Dedifferentiated amniotic fluid mesenchymal stem cell (primary cell): ENCODE data around the gene PERCC1.
"Not testable (repeated sequence)": the region's sequence is repeated elsewhere in the genome, so short reads cannot be mapped to it uniquely, and the experiment has no call there.

Experiments used
- DNase-seq: peaks from one replicate; pipeline ENCODE4 v3.0.0-alpha.2; 2016; ENCODE audit errors: extremely low spot score

Gene PERCC1

GRCh38 chr16:1469141-1469540, 38.3 kb downstream of the PERCC1 start:
- not testable (repeated sequence) for DNase-seq

DNA sequence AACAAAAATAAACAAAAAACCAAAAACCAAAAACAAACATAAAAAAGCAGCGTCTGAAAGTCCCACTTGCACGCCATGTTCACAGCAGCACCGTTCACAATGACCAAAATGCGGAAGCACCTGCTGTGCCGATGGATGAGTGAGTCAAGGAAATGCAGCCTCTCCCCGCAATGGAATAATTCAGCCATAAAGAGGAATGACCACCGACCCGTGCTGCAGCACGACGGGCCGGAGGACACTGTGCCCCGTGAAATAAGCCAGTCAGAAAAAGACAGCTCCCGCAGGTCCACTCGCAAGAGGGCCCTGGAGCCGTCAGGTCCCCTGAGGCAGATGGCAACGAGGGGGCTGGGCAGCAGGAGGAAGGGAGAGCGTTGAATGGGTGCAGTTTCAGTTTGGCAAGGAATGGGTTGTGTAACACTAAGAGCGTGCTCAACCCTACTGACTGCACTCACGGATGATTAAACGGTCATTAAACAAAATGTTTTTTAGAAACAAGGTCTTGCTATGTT, 38.9 kb downstream of the PERCC1 start:
- DNase-seq: no peak

DNA sequence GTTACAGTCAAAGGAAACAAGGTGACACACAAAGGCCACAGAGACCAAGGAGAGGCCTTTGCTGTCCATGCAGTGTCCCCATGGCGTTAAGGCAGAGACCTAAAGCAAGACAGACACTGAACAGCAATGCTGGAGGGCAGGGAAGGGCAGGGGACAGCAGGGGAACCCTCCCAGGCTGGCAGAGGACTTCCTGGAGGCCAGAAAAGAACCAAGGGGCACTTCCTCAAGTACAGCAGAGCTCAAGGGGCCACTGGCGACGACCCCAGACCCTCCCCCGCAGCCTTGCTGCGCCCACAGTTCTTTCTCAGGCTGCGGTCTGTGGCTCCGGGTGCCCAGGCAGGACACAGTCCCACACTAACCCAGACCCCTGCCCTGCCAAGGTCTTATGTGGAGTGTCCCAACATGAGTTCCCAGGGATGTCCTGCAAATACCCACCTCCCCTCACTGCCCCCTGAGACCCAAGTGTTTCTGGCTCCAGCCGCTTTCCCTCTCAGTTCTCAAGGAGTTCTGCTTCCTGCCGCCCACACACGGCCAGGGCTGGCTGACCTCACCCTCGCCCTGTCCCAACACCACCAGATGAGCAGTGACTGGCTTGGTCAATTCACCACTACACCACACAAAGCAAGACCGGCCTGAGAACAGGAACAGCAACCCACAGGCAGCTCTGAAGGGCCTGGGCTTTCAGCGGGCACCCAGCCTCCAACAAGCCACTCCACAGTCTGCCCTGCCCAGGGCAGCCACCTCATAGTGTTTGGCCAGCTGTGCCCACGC, 39.8 kb downstream of the PERCC1 start:
- no peak for DNase-seq

DNA sequence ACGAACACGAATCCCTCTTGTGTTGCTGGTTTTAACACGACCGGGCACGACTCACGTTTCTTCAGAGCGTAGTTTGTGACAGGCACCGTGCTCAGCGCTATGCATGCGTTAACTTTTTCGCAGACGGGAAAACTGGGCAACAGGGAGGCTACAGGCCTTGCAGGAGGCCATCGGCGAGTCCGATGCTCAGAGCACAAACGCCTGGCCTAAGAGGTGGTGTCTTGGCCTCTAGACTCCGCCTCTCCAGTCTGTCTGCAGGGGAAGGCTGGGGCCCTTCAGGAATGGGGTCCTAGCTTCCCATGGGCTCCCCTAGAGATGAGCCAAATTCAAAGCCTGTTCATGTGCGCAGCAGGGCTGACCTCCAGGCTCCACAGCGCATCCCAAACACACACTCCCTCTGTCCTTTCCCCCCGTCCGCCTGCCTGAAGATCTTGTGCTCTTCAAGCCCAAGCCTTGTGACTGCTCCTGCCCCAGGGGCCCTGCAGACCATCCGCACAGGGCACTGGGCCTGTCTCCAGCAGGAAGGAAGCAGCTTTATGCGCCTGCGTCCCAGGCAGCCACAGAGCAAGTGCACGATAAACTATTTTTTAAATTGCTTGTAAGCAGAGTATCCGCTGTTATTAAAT, 40.8 kb downstream of the PERCC1 start:
- DNase-seq: no peak

GRCh38 chr16:1472974-1473373, 42.1 kb downstream of the PERCC1 start:
- DNase-seq: no peak

- DNase-seq: no peak
Measured at GRCh38 chr16:1474082-1474795, 43.4 kb downstream of the PERCC1 start.

DNA sequence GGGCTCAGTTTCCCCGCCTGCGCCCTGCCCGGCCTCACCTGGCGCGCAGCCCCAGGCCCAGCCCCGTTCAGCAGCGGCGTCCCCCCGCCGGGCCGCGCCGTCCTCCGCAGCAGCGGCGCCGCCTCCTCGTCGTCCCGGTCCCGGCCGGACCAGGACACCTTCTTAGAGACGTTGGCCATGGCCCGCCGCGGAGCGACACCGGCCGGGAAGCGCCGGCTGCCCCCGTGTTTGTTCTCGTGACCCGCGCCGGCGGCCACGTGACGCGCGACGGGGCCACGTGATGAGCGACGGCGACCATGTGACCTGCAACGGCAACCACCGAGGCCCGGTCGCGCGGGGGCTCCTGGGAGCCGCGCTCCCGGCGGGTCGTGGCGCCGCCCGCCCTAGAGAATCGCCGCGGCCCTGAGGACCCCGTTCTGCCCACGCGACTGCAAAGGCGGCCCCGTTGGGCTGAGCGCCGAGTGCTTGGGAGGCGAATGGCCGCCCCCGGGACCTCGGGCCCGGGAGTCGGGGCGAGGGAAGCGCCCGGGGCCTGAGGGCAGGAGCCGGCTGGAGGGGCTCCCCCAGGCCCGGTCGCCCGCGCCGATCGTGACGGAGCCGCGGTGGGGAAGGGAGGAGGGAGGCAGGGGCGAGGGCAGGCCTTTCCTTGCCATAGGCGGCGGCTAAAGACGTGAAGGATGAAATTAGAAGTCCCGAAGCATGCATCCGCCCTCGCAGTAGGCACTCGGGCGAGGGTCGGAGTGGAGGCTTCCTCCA, 44.1 kb downstream of the PERCC1 start, which contains the start of gene CLCN7:
Gene CLCN7 (minus strand): TSS at position 233 of the 756 bp plus-strand sequence. CDS start 54 bp downstream, at position 179.
- DNase-seq: peak; percentile 56

GRCh38 chr16:1475552-1476114, 44.8 kb downstream of the PERCC1 start:
- DNase-seq: no peak

DNA sequence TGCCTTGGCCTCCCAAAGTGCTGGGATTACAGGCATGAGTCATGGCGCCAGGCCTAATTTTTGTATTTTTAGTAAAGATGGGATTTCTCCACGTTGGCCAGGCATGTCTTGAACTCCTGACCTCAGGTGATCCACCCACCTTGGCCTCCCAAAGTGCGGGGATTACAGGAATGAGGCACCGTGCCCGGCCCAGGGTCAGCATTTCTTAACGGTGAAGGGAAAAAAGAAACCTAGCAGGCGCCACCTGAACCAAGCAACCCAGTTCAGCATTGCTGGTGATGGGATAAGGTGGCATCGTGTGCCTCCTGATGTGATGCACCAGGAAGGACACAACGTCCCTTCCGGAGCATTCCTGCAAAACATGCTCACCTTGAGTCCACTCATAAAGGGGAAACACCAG, 46.2 kb downstream of the PERCC1 start:
- DNase-seq: no peak

DNA sequence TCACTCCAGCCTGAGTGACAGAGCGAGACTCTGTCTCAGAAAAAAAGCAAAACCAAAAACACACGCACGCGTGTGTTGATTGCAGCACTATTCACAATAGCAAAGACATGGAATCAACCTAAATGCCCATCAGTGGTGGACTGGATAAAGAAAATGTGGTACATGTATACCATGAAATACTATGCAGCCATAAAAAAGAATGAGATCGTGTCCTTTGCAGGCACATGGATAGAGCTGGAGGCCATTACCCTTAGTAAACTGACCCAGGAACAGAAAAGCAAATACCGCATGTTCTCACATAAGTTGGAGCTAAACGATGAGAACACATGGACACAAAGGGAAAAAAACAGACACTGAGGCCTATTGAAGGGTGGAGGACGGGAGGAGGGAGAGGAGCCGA, 48.1 kb downstream of the PERCC1 start:
- DNase-seq: not testable (repeated sequence)

DNA sequence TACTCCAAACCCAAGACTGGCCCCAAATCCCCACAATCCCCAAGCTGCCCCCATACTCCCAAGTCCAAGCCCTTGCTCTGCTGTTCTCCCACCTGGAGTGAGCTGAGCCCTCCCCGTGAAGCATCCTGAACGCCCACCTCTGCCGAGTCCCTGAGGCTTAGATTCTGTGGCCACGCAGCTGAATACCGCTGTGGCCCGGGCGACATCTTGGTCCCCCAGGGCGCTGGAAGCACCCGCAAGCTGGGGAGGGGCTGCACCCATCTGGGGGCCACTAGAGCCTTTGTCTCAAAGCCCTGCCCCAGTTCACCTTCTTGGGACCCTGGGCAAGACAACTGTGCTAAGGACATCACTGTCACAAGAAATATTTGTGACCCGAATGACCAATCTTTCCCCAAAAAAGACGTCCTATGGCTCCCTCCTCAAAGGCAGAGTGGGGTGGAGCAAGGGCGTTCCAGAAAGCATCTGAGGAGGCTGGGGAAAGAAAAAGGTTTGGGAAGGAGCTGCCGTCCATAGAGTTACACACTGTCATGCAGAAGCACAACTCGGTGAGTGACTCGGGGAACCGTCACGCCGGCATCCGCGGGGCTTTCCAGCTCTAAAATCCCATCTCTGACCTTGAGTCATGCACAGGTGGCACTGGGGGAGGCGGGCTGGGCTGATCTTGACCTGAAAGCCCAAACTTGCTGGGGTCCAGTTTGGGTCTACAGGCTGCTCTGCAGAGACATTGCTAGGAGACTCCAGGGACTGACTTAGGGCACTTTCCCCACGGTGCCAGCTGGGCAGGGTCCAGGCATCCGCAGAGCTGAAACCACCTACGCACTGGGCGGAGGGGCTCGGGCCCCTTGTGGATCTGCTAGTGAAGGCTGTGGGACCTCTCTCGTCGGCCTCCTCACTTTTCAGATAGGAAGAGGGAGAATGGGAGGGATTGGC, 51.3 kb downstream of the PERCC1 start:
- DNase-seq: no peak
